A204.1 (cell line): ENCODE measurements around the gene RCAN2.

Experiments
- FAIRE-seq: peaks from 2 replicates; lab custom pipeline; 2012; peaks lifted over from hg19 to GRCh38; lab: Jason Lieb, UNC

RCAN2 gene

GRCh38 chr6:46254331-46254730, 236.9 kb downstream of the RCAN2 start:
- FAIRE-seq = no peak

DNA sequence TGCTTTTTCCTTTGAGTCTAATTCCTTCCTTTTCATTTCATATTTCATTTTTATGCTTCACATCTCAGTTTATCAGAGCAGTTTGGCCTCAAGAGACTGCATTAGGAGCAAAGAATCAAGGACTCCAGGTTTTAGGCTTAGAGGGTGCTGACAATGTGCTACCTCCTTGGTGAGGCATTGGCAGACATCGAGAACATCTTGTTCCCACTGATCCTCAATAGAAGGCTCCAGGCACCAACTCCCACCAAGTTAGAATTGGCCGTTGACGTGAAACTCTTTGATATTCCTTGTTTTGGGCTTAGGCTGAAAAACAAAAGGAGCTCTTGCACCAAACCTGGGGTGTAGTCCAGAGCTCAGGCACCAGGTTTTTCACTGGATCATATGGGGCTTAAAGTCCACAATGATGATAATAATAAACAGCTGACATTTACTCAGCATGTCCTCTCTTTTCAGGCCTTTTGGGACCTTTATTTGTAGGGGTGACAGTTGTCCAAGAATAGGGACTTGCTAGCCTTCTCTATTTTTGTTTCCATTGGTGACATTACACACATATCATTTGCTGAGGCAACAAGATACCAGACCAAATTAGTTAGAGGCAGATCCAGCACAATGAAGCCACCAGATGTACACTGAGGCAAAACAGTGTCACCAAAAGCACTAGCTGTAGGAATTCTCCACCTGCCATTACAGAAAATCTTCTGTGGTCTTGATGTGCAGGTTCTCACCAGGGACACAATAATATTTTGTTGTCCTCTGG, 239.5 kb downstream of the RCAN2 start:
- no peak for FAIRE-seq

- no peak for FAIRE-seq
Observed at GRCh38 chr6:46248143-46248542, 243.1 kb downstream of the RCAN2 start.

- no peak for FAIRE-seq
Observed at GRCh38 chr6:46246727-46247126, 244.5 kb downstream of the RCAN2 start.

GRCh38 chr6:46246081-46246480, 245.2 kb downstream of the RCAN2 start:
- FAIRE-seq = no peak

DNA sequence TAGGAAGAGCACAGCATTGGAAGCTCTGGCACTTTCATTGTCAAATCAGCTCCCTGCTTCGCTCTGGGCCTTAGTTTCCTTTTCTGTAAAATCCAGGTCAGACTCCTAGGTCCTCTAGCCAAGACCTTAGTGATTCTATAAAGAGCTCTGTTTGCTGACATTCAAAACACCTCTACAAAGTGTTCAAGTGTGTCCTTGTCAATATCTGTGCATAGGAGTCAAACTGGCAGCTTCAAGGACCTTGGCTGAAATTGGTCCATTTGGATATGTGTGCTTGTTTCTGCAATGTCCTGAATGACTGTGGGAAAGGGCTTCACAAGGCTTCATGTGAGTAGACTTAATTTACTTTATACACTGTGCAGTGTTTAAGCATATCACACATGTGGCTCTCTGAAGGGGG, 246.6 kb downstream of the RCAN2 start:
- FAIRE-seq = no peak

GRCh38 chr6:46243754-46244153, 247.5 kb downstream of the RCAN2 start:
- no peak for FAIRE-seq

GRCh38 chr6:46242921-46243320, 248.3 kb downstream of the RCAN2 start:
- FAIRE-seq = no peak

GRCh38 chr6:46240866-46241565, 250.2 kb downstream of the RCAN2 start:
- FAIRE-seq = no peak

GRCh38 chr6:46236752-46237151, 254.5 kb downstream of the RCAN2 start:
- no peak for FAIRE-seq

DNA sequence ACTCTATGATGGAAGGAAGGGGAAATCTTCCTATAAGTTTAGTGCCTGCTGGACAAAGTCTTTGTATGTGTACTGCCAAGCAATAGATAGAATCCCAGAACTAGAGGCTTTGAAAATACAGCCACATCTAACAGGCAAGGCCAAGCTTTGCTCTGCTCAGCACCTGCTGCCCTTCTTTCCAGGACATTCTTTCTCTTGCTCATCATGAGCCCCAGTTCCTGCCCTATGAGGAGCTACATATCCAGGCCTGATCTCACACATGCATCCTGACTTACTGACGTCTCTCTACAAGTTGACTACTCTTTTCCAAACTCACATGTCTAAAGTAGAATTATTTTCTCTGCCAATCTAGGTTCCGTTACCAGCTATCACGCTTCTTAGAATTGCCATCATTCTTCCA, 256.0 kb downstream of the RCAN2 start:
- FAIRE-seq = no peak

DNA sequence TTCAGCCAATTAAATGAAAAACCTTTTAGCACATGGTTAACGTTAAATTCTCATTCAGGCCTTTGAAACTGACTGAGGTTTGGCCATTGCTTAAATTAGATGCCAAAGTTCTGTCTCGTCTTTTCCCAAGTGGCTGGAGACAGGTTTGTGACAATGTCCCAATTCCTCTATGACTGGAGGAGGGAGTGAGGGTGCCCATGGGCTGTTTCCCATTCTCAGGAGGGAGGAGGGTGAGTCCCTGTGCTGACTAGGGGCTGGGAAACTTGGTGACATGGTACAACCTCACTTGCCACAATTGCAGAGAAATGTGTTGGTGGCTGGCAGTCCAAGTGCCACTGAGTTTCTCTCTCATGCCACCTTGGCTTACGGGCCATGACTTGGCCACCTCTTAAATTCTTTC, 256.5 kb downstream of the RCAN2 start:
- FAIRE-seq = no peak

GRCh38 chr6:46234156-46234556, 257.1 kb downstream of the RCAN2 start:
- FAIRE-seq = no peak

DNA sequence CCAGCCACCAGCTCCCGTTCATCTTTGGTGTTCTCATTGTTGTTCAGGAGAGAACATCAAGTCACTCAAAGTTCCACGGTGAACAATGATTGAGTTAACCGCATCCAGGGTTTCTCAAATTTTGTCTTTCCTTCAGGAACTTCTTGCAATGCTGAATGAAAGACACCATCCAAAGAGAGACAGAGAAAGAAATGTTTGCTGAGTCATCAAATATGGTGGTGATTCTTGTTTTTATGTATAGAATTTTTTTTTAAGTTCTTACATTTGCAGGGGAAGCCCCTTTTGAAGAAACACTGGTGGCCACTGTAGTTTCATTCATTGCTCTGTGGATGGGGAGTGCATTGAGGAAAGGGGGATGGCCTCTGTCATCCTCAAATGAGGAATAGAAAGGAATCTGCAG, 258.1 kb downstream of the RCAN2 start:
- FAIRE-seq = no peak

GRCh38 chr6:46222286-46222685, 269.0 kb downstream of the RCAN2 start:
- FAIRE-seq = no peak

DNA sequence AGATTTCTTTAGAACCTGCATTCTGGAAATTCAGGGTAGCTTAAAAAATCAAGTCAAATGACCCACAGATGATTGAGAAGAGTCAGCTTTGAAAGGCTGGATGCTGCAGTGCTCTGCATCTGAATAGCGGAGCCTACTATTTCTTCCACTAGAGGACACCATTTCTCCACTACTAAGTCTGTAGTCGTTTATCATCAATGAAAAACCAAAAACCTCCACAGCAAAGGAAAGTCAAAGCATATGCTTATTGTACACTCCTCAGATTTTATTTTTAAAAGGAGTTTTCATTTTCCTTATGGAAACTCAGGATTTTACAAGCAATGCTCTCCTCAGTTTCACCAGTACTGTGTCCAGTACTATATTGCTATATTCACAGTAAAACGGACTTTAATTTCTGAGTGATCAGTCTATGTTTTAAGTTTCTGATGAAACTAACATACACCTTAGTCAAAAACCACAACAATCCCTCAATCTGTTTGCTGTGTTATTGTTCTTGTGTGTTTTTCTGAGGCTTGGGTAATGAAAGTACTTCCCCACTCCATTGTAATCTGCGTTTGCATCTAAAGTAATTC, 269.9 kb downstream of the RCAN2 start:
- FAIRE-seq = peak; percentile 49

GRCh38 chr6:46220352-46221221, 270.7 kb downstream of the RCAN2 start:
- FAIRE-seq = no peak

GRCh38 chr6:46219661-46220060, 271.6 kb downstream of the RCAN2 start:
- FAIRE-seq = no peak

GRCh38 chr6:46218457-46218856, 272.8 kb downstream of the RCAN2 start:
- no peak for FAIRE-seq

DNA sequence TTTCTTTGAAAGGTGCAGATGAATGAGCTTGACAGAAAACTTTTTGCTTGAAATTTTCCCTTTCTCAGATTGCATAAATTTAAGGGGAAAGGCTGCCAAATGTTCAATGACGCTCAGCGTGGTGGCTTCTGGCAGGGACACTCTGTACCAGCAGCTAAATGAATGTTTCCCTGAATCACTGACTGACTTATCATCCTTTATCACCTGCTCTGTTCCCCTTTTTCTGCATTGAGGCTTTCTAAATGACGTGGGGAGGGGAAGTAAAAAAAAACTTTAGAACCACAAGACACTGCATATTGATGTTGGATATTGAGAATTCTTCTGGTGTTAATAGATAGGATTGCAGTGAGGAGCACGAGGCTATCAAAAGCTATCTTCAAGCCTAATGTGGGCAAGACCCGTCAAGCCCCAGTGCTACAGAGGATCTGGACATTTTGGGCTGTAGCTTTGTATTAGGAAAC, 273.5 kb downstream of the RCAN2 start:
- FAIRE-seq = no peak

DNA sequence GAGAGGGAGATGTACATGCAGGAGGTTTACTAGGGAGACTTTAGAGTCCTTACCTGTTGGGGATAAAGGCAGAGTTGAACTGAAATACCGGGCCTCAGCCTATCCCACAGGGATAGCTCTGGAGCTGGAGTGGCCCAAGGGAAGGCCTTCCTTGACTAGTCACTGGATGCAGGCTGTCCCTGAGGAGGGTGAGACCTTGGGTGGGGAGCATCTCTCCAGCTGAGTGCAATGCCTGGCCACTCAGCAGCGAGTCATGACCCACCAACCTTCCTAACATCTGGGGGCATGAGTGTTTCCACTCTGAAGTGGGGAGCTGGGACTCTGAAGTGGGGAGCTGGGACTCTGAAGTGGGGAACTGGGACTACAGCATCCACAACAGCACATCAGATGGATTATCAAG, 274.4 kb downstream of the RCAN2 start:
- no peak for FAIRE-seq

DNA sequence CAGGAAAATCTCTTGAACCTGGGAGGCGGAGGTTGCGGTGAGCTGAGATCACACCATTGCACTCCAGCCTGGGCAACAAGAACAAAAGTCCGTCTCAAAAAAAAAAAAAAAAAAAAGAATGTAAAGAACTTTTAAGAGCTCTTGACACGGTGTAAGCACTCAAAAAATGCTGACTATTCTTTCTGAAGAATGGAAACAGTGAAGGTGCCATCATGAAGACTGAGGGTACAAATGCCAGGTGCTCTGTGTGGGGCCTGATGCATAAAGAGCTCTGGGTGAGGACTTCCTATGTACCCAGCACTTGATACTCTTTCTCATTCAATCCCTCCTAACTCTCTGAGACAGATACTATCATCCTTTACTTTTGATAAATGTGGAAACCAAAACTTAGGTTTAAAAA, 275.5 kb downstream of the RCAN2 start:
- no peak for FAIRE-seq

GRCh38 chr6:46215213-46215612, 276.0 kb downstream of the RCAN2 start:
- no peak for FAIRE-seq
